Epidermal melanocyte (primary cell): Measurements from ENCODE around the gene TUBGCP2.
"Not testable (repeated sequence)": the region's sequence is repeated elsewhere in the genome, so short reads cannot be mapped to it uniquely, and the experiment has no call there.

Experiments
- DNase-seq: peaks from one replicate; pipeline ENCODE4 v3.0.0; 2011; ENCODE audit warnings: low spot score; ENCODE audit not compliant: insufficient read length

The TUBGCP2 gene

DNA sequence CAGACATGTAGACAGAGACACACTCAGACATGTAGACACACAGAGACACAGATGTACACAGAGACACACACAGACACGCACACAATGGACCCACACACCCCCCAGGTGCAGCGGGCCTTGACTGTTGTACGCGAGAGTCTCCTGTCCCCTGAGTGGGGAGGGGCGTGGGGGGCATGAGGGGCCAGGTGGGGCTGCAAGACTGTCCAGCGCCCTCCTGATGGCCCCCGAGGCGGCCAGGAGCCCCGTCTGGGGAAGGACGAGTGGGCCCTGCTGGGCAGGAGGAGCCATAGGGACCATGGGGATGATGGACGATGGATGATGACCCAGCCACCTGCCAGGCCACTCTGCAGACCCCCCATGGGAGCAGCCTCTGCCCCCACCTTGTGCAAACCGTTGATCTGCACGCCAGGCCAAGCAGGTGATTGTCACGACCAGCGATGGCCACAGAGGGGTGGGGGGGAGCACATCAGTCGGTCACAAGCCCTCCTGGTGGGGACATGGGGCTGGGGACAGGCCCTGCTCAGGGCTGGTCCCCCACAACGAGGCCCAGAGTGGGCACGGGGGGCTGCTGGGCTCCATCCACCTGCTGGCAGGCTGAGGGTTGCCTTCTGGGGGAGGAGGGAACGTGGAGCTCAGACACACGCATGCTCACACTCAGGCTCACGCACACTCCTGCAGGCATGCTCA is 59.4 kb downstream of the TUBGCP2 start:
- DNase-seq: no peak

DNA sequence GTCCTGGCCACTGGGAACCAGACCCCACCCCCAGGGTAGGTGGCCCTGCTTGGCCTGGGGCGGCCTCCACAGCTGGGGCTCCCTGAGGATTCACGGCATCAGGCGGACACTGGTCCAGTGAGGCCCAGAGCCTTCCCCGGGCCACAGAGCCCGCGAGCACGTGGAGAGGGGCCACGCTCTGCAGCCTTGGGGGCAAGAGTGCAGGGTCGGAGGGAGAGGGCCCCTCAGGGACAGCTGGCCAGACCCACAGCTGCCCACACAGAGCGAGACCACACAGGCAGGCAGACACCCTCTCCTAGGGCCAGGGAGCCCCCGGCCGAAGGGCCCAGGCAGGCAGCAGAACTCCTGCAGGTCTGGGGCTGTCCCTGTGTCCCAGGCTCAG is 60.3 kb downstream of the TUBGCP2 start:
- DNase-seq: no peak

DNA sequence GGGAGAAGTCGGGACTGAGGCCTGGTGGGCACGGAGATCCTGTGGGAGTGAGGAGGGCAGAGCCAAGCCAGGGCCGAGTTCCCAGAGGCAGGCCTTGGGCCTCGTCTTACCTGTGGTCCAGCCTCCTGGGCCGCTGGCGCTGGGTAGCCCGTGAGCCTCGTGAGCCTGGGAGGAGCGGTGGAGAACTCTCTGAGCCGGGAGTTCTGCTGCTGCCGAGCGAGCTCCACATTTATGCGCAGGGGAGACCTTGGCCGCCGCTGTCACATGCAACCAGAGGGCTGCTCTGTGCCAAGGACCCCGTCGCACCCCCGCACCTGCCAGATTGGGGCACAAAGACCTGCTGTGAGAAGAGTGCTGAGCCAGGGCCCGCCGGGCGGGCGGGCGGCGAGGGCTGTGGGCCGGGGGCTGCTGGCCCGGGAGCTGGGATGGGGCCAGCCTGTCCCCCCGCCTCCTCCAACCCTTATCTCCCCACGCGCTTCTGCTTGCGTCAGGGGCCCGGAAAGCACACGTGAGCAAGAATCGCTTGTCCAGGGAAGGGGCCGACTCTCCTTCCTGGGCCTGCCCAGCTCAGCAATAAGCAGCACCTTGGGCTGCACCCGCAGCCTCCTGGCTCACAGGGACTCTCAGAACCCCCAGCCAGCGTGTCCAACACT is 60.9 kb downstream of the TUBGCP2 start:
- no peak for DNase-seq

DNA sequence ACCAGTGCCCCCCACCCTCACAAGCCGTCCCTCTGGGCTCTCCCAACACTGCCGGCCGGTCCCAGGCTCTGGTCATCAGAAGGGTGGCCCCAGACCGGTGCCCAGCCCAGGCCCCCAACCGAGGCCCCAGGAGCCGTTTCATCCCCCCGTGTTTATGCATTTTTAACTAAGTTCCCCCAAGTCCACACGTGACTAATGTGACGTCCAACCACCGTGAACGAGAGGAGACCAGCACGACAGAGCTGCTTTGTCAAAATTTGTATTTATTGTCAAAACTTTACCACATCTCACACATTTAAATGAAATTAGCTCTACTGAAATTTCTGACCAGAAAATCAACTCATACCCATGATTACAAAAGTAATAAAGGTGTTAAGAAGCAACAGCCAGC is 62.4 kb downstream of the TUBGCP2 start:
- DNase-seq: no peak

DNA sequence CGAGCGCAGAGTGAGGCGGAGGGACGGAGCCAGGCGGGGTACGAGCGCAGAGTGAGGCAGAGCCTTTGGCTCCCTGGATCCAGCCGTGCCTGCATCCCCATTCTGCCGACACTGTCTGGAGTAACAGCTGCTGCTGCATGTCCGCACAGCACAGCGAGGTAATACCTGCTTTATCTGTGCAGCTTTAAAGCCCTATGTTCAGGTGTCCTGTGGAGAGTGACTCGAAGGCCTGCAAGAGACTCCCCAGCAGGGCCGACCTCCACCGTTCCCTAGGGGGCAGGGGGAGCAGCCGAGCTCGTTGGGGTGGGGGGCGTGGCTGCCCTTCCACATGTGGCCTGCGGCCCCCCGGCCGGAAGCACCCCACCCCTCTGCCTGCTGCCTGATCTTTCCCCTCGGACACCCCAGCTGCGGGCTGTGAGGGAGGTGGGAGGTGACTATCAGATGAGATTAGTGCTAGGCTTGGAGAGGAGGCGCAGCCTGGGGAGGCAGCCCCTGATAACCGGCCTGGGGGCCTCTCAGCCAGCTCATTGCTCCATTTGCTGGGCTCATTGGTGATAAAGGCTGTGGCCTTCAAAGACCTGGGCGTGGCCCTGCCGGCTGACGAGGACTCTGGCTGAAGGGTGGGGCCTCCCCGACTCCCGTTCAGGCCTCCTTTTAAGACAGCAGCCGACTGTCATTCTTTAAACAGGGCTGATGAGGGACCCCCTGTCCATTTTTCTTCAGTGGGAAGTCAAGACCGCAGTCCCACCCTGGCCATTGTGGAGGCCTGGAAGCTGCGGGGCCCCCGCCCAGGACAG is 63.0 kb downstream of the TUBGCP2 start:
- DNase-seq: no peak

DNA sequence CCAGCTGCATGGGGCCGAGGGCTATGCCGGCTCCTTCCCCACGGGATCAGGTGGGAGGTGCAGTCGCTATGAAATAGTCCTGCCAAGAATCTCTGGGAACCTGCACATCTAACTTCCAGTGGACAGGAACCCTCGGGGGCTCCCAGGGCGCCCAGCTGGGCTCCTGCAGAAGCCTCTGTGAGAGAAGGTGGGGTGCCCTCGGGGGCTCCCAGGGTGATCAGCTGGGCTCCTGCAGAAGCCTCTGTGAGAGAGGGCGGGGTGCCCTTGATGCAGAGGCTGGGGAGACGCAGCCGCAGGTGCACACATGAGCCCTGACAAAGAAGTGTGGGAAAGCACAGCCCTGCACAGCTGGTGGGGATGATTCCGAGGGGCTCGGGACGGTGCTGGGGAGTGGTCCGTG is 65.1 kb downstream of the TUBGCP2 start:
- DNase-seq: no peak

DNA sequence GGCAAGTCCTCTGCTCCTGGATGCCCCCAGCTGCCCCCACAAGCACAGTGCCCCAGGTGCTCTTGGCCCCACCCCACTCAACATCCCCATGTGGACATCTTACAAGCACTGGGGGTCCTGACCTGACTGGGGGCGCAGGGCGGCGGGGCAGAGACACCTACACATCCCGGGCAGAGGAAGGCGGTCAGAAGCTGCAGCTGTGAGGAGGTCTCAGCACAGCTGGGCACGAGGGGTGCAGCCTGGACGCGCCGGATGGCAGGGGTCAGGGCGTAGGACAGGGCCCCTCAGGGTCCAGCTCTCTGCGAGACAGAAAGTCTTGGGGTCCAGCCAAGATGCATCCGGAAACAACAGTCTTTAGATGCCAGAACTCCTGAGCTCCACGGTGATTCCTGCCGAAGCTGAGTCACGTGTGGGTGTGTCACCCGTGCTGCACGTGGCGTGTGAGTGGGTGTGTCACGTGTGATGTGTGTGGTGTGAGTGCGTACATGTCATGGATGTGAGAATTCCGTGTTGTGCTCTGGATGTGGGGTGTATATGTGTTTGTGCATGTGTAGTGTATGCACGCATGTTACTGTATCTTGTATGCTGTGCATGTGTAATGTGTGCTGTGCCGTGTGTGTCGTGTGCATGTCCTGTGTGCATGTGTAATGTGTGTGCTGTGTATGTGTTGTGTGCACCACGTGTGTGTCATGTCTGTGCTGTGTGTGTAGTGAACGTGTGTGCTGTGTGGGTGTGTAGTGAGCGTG is 65.9 kb downstream of the TUBGCP2 start:
- DNase-seq: no peak

DNA sequence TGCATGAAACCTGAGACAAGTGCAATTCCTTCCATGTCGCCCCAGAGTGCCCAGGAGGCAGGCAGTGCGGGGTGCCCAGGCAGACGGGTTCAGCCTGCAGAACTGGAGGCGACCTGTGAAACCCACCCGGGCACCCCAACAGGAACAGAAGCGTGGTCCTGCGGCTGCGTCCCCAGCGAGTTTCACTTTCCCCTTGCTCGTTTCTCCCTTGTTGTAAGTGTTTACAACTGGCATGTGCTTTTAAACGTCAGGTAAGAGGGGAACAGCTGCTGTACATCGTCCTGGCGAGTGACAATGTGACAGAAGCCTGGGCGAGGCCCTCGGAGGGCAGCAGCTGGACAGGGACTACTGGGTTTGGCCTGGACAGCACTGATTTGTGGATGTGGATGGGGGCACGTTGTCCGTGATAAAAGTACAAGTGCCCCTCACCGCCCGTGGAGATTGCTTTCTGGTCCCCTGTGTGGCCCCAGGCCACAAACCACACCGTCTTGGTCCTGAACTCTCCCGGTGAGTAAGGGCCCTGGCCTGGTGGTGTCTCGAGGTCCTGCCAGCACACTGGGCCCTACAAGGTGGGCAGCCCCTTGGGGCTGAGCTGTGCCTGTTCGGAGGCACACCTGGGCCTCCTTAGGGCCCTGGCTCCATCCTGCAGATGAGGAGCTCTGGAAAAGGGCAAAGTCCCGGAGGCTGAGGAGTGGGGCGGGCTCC is 67.0 kb downstream of the TUBGCP2 start:
- DNase-seq: no peak

DNA sequence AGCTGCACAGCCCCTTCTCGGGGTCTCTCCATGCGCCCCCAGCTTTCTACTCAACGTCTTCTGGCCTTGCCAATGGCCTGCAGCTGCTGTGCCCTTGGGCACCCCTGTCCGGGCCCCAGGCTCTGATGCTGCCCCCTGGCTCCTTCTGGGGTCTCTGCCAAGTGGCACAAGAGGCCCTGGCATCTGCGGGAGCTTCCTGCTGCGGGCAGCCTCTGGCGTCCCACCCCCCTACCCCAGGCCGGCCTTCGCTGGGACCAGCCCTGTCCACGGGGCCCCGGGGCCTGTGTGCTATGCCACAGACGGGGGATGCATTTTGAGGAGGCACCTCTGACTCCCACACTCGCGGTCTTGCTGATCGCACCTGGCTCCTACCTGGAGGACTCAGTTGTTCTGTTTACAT is 68.7 kb downstream of the TUBGCP2 start:
- no peak for DNase-seq

DNA sequence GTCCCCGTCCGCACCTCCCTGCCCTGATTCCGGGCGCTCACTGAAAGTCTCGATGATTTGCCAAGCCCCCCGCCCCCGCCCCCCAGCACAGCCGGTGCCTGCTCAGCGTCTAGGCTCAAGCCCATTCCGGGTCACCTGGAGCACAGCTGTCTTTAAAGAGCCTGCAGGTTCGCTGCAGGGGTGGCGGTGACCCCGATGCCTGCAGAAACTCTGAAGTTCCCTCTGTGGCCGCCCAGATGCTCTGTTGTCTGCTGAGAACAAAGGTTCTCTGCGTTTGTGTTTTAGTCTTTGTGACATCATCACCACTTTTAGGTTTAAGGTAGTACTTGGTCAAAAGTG is 70.2 kb downstream of the TUBGCP2 start:
- no peak for DNase-seq

DNA sequence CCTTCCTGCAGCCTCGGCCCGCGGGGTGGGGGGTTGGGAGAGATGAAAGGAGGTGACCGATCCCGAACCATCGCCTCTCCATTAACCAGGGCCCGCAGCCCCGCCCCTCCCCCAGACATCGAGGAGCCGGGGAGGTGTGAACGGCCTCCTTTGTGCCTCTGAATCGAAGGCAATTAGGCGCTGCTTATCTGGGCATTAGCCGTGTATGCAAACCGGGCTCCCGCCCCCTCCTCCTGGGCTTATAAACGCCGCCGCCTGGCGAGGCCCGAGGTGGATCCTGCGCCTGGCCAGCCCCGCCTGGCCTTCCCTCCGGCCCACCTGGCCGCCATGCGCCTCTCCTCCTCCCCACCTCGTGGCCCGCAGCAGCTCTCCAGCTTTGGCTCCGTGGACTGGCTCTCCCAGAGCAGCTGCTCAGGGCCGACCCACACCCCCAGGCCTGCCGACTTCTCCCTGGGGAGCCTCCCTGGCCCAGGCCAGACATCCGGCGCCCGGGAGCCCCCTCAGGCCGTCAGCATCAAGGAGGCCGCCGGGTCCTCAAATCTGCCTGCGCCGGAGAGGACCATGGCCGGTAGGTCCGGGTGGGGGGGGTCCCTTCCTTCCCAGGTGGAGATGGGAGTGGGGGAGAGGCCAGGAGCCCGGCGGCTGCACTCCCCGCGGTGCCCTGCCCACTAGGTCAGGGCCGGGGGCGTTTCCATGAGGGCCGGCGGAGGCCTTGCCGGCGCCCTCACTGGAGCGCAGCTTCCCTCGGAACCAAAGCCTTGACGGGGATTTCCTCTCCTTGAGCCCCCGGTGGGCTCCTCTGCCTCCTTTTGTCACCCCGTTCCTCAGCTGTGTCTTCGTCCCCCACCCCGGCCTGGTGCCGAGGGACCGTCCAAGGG is 70.8 kb downstream of the TUBGCP2 start, which contains the start of gene VENTX:
VENTX (plus strand) TSS at position 268 of the 878 bp plus-strand sequence; CDS start at position 328, 60 bp downstream.
- DNase-seq: no peak

DNA sequence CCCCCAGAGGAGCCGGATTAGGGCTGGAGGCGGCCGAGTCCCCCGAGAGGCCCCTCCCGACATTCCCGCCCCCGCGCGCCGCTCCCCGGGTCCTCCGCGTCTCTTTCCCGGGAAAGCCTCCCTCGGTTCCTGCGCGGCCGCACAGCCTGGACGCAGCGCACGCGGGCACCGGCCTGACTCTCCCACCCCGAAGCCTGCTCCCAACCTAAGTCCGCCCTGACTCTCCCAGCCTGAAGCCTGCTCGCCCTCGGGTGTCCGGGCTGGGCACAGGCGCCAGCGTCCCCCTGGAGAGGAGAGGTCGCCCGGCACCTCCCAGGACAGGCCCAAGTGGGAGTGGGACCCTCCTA is 71.5 kb downstream of the TUBGCP2 start:
- DNase-seq: no peak

DNA sequence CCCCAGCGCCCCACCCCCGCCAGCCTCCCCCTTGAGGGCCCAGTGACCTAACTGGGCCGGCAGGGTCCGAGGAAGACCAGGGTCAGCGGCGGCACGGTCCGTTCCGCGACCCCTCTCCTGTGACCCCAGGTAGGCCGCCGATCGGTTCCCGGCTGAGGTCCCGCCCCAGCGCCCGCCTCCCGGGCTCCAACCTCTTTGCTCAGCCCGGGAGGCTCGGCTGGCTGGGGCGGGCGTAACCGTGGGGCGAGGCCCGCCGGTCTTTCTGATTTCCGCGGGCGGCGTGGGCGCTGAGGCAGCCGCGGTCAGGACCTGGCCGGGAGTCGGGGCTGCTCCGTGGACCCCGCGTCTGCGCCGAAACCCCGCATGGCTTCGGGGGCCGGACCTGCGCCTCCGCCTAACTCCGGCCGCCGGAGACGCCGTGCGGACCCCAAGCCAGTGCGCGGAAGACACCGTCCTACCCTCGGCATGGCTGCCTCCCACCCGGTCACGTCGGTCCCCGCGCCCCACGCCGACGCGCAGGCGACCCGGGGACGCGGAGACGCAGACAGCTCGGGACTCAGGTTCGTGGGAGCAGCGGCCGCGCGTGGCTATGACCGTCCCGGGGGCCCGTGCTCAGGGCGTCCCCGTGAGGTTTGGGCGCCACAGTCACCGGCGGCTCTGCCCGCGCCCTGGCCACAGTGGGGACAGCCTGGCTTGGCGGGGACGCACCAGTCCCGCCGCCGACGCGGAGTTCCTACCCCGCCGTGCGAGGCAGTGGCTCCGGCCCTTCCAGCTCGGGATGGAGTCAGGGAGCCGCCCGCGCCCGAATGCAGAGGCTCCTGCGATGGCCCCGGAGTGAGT is 72.1 kb downstream of the TUBGCP2 start:
- no peak for DNase-seq

DNA sequence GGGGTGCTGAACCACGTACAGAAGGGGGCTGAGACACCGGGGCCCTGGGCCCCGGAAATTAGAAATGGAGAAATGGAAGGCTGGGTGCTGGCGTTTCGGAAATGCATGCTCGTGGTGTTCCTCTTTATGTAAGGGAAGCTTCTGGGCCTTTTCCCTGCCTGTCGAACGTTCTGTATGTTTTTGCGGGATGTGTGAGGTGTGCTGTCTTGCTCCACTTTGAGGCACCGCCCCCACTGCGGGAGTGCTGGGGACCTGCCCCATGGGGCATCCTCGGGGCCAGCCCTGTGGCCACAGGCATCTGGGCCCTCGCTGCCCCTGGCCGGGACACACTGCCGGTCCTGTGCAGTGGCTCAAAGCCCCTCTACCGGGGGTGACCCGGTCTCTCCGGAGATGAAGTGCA is 72.7 kb downstream of the TUBGCP2 start:
- DNase-seq: no peak

DNA sequence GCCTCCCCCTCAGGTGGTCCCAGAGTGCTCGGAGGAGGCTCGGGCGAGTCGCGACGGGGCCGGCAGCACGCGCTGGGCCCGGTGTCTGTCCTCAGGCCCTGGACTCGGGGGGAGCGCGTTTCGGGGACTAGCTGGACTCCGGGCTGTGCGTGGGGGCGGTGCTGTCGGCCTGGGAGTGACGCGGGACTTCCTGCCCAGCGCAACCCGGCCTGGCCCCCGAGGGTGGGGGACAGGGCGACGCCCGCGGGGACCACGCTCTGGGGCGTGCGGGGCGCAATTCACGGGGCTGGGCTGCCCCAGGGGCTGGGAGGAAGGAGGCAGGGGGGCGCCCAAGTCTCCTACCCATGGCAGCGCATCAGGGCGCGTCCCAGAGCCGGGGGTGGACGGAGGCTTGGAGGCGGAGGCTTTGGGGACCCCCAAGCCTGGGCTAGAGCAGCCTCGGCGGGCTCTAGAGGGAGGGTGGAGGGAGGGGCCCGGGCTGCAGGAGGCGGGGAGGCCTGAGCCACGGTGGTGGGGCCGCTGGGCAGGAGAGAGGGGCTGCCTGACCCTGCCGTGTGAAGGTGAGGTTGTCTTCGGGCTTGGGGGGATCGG is 73.3 kb downstream of the TUBGCP2 start:
- no peak for DNase-seq

DNA sequence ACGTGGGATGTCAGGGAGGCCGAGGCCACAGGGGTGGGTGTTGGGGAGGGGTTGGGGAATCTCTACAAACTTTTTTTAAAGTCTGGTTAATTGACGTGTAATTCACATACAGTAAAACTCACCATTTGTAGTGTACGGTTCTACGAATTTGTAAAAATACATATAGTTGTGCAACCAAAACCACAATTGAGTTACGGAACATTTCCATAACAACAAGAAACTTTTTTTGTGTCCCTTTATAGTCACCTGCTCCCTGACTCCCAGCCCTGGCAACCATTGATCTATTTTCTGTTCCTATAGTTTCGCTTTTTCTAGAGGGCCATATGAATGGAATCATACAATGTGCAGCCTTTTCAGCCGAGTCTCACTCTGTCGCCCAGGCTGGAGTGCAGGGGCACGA is 73.9 kb downstream of the TUBGCP2 start:
- DNase-seq: not testable (repeated sequence)

DNA sequence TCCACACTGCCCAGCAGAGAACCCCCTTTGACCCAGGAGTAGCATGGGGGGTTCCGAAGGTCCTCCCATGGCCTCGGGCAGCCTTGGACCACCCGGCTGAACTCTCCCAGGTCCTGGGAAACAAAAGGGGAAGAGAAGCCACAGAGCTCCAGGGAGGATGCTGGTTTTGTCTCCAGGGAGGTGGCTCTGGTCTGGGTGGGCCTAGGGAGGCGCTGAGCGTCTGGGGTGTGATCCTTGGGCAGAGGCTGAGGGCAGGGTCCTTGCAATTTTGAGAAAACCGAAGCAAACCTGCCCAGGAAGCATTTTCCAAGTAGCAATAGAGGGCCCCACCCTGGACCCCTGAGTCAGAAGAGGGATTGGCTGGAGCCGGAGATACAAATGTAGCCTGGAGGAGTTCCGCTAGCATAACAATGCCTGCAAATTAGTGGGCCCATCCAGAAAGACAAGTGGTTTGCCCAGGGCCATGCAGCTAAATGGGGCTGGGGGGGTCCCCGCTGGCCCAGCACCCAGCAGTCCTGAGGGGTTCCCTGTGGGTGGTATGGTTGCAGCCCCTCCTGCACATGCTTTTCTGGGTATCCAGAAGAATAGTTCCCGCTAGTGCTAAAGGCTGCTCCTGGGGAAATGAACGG is 76.6 kb downstream of the TUBGCP2 start:
- DNase-seq: no peak

DNA sequence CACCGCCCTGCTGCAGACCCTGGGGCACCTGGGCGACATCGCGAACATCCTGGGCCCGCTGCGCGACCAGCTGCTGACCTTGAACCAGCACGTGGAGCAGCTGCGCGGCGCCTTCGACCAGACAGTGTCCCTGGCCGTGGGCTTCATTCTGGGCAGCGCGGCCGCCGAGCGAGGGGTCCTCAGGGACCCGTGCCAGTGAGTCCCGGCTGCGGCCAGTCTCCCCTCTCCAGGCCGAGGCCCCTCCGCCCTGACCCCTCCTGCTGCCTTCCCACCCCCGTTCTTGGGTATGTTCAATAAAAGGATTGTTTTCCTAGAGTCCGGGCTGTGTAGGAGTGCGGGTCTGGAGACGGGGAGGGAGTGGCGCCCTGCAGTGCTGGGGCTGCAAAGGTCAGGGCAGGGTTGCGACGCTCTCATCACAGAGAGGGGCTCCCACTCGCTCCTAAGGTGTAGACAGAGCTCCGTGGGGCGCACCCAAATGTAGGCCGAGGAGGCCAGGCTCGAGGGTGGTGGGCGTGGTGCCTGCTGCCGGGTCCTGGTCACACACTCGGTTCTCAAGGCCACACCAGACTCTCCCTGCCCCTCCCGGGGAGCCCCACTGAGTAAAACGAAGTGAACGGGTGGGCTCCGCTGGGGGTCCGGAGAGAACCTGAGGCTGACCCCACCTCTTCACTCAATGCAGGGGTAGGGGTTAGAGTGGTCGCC is 77.3 kb downstream of the TUBGCP2 start:
- DNase-seq: no peak
